Stomach (tissue), 19 donors: ENCODE data around the gene ZNF491. TPM values are rescaled to one million over a fixed set of nuclear protein-coding genes. Genes with fewer than 3 reads are reported as not detected.

ENCODE experiments used
- DNase-seq, 2 donors: peaks; one replicate each; pipeline versions ENCODE4 v3.0.0 to v3.0.0-alpha.2; 2013 to 2019
- H3K27ac ChIP-seq, 5 donors: fragments of 200-600 bp in 4 of 5; sonication (generic) in 4 of 5; one replicate each; pipeline ENCODE4 v1.5.1; 2013 to 2019; ENCODE audit warnings: mild to moderate bottlenecking in 1 of 5, moderate library complexity in 1 of 5
- H3K27me3 ChIP-seq, 3 donors: fragments of 200-600 bp; sonication (generic); one replicate each; pipeline ENCODE4 v1.5.1; 2017 to 2019; ENCODE audit warnings: mixed run types in 1 of 3
- H3K36me3 ChIP-seq, 4 donors: fragments of 200-600 bp; sonication (generic); 1 replicate in 3 of 4; 2 replicates in 1 of 4; pipeline ENCODE4 v1.5.1; 2016 to 2019
- H3K4me1 ChIP-seq, 4 donors: fragments of 200-600 bp; sonication (generic); one replicate each; pipeline ENCODE4 v1.5.1; 2016 to 2019
- H3K4me3 ChIP-seq, 4 donors: fragments of 200-600 bp; sonication (generic) in 3 of 4; one replicate each; pipeline ENCODE4 v1.5.1; 2016 to 2019; ENCODE audit warnings: mild to moderate bottlenecking in 1 of 4
- H3K9me3 ChIP-seq, 4 donors: fragments of 200-600 bp; sonication (generic); one replicate each; pipeline ENCODE4 v1.5.1; 2016 to 2019
- EP300 ChIP-seq: sonication (generic); formaldehyde crosslinking; IDR thresholded peaks from one replicate; pipeline ENCODE4 v1.6.1; 2017; ENCODE audit warnings: antibody characterized with exemption
- POLR2A ChIP-seq, 4 donors: fragments of 450-650 bp; IDR thresholded peaks; one replicate each; pipeline ENCODE4 v1.6.1; 2016; ENCODE audit warnings: antibody characterized with exemption in 4 of 4, control low read depth in 2 of 4, mild to moderate bottlenecking in 1 of 4, moderate library complexity in 1 of 4
- POLR2AphosphoS5 ChIP-seq, 3 donors: sonication (generic); formaldehyde crosslinking; IDR thresholded peaks; one replicate each; pipeline ENCODE4 v1.6.1; 2016; ENCODE audit warnings: antibody characterized with exemption in 3 of 3
- WGBS, 5 donors: extraction: QIAGEN DNeasy Blood & Tissue Kit in 3 of 5; methylation state at CpG; one replicate each; pipeline versions ENCODE4 v1.1.5 to v1.1.7; 2013 to 2018; 5-methylcytosine and 5-hydroxymethylcytosine counted together
- intact Hi-C: fragments of 100-400 bp; cut with DNase I; formaldehyde crosslinking; loops from one replicate; pipeline ENCODE4 v1.15.1; 2023; ENCODE audit warnings: low total_unique reads
- long read RNA-seq, 10 donors: transcript quantifications; one replicate each; lab custom pipeline, GENCODE V29; 2026
- polyA plus RNA-seq, 3 donors: library from polyadenylated mRNA; stranded (reverse); fragments of 200-250 nt; gene quantifications; one replicate each; pipeline ENCODE4 v1.2.3, GENCODE V29; 2013
- total RNA-seq, 5 donors: library from RNA; depleted of rRNA; stranded (reverse); fragments of >200 nt; gene quantifications; one replicate each; pipeline versions ENCODE4 v1.1.0 to v1.2.3, GENCODE V29; 2014 to 2016
- TF ChIP-seq, protein P1 (sequence below), 7 experiments: fragments of 450-650 bp in 4 of 7; fragments of 200-600 bp in 3 of 7; sonication (generic) in 3 of 7; IDR thresholded peaks; one replicate each; pipeline ENCODE4 v1.5.1; 2016 to 2019; ENCODE audit warnings: antibody characterized with exemption in 7 of 7, control low read depth in 2 of 7, mild to moderate bottlenecking in 1 of 7
- donor health status: healthy with polysubstance abuse.
- donor health status: Bipolar disorder and iron deficiency.
- donor health status: healthy.

The ZNF491 gene
- total RNA-seq (10 to 100 TPM in 1 of 5 donors, 1 to 10 TPM in 2, not detected in 2; 3.1 to 21.4 (median 4.0) TPM), polyA plus RNA-seq (1 to 10 TPM in 1 of 3 donors, under 1 TPM in 2; 0.63 to 1.1 (median 0.92) TPM)
- long read RNA-seq, donor 1, result 0 reads
- long read RNA-seq, donor 2, partial matches to known transcripts, result 0 of 1 reads
- long read RNA-seq, donor 2, other reads (novel, unspliced or antisense), result 0 of 1 reads
- long read RNA-seq, donor 3, result 0 reads
- long read RNA-seq, donor 4, result 0 reads
- long read RNA-seq, donor 5, partial matches to known transcripts, result 0 of 2 reads
- long read RNA-seq, donor 5, other reads (novel, unspliced or antisense), result 0 of 2 reads
- long read RNA-seq, donor 6, result 0 reads
- long read RNA-seq, donor 7, partial matches to known transcripts, result 0 of 1 reads
- long read RNA-seq, donor 7, other reads (novel, unspliced or antisense), result 0 of 1 reads
- long read RNA-seq, donor 8, result 0 reads
- long read RNA-seq, donor 9, result 0 reads
- long read RNA-seq, donor 10, partial matches to known transcripts, result 0 of 1 reads
- long read RNA-seq, donor 10, other reads (novel, unspliced or antisense), result 0 of 1 reads

DNA sequence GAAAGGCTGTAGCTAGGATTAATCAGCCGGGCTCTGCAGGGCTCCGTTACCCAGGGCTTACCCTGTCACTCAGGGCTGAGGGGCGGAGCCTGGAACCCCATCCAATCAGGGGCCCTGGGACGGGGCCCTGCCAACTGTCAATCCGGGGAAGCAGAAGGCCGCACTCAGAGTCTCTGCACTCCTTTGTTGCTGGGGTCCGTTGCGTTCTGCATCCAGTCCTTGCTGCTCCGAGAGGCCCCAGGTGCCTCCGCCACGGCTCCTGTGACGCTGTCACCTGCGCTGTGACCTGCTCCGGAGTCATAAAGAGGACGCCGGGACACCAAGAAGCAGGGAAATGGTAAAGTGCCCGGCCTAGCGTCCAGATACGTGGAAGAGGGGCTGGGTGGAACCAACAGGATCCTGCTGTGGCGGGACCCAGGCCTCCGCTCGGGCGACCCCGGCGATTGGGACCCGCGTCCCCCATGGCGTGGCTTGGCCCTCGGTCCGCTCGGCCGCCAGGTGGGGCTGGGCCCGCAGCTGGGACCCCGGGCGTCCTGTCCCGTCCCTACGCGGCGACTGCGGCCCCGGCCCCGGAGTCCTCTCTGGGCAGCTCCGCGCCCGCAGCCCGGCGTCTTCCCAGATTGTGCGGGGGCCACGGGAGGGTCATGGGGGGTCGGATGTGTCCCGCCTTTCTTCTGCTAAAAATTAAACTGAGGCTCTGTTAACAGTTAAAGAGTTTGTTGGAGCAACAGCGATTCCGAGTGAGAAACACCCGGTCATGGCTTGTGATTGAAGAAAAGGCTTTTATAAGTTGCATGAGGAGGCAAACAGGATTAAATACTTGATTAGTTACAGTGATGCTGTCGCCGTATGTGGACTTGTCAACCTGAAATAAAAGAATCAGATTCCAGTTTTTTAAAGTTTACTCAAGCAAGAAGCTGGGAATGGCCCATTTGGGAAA, at the start of gene ZNF491:
ZNF491 (plus strand) TSS at position 133 of the 940 bp plus-strand sequence. CDS start 7,431 bp downstream, outside the sequence.
- Histone ChIP-seq H3K4me1 (peaks cover 10 to 27% (median 23%) of the 10 kb centered on the region in 4 donors), H3K4me3 (peak within 1 kb of the TSS; percentile 54 to 84 (median 62)), H3K27ac (peak within 1 kb of the TSS; percentile 79 to 86 (median 85)), H3K27me3 (no peaks in the 10 kb centered on the region), H3K9me3 (no peaks in the 10 kb centered on the region), H3K36me3 (no peaks in the 10 kb centered on the region)
- intact Hi-C loops, result no loop called here
- no peak for TF ChIP-seq EP300
- TF ChIP-seq, protein P1, sequence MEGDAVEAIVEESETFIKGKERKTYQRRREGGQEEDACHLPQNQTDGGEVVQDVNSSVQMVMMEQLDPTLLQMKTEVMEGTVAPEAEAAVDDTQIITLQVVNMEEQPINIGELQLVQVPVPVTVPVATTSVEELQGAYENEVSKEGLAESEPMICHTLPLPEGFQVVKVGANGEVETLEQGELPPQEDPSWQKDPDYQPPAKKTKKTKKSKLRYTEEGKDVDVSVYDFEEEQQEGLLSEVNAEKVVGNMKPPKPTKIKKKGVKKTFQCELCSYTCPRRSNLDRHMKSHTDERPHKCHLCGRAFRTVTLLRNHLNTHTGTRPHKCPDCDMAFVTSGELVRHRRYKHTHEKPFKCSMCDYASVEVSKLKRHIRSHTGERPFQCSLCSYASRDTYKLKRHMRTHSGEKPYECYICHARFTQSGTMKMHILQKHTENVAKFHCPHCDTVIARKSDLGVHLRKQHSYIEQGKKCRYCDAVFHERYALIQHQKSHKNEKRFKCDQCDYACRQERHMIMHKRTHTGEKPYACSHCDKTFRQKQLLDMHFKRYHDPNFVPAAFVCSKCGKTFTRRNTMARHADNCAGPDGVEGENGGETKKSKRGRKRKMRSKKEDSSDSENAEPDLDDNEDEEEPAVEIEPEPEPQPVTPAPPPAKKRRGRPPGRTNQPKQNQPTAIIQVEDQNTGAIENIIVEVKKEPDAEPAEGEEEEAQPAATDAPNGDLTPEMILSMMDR (IDR thresholded peaks at IDR 0.05), result peak in 3 of 7 experiments; percentile 10 to 19 (median 10)
- peak; percentile 56 to 81 (median 59) for TF ChIP-seq POLR2AphosphoS5 (IDR thresholded peaks at IDR 0.05)
- peak; percentile 94 to 96 for DNase-seq
- WGBS, 5 donors, result 1 to 3% (median 1%) methylated on average over 30 to 56 of the region's 56 CpGs

GRCh38 chr19:11749751-11750150, 48.6 kb upstream of the ZNF491 start:
- no peak overlapping the region for H3K4me3 ChIP-seq
- DNase-seq, result no peak
- H3K4me1 ChIP-seq, result no peaks in the 10 kb centered on the region
- H3K27ac ChIP-seq, result no peak overlapping the region
- 36 to 68% (median 59%) methylated on average over 2 of the region's 2 CpGs for WGBS, 5 donors
- intact Hi-C loops, result no loop called here
- TF ChIP-seq EP300, result no peak
- TF ChIP-seq POLR2A (IDR thresholded peaks at IDR 0.05), result no peak
- TF ChIP-seq, protein P1 (IDR thresholded peaks at IDR 0.05), result no peak
- no peak for TF ChIP-seq POLR2AphosphoS5 (IDR thresholded peaks at IDR 0.05)
- peaks cover 7 to 49% (median 29%) of the 10 kb centered on the region in 4 donors for H3K9me3 ChIP-seq
- no peaks in the 10 kb centered on the region for H3K36me3 ChIP-seq
- H3K27me3 ChIP-seq, result no peaks in the 10 kb centered on the region

DNA sequence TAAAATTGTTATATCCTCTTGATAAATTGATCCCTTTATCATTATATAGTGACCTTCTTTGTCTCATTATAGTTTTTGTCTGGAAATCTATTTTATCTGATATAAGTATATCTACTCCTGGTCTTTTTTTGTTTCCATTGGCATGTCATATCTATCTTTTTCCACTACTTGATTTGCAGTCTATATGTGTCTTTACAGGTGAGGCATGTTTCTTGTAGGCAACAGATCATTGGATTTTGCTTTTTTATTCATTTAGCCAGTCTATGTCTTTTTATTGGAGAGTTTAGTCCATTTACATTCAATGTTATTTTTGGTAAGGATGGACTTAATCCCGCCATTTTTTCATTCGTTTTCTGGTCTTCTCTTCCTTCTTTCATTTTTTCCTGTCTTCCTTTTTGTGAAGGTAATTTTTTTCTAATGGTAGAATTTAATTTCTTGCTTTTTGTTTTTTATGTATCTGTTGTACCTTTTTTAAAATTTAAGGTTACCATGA, 46.0 kb upstream of the ZNF491 start:
- Histone ChIP-seq H3K36me3 (no peaks in the 10 kb centered on the region), H3K9me3 (peaks cover 7 to 59% (median 40%) of the 10 kb centered on the region in 4 donors), H3K4me1 (no peaks in the 10 kb centered on the region), H3K4me3 (no peak overlapping the region), H3K27me3 (no peaks in the 10 kb centered on the region), H3K27ac (no peak overlapping the region)
- WGBS, 5 donors, result 61 to 81% (median 78%) methylated on average over 2 of the region's 2 CpGs
- DNase-seq, result no peak
- intact Hi-C loops, result no loop called here
- TF ChIP-seq, protein P1 (IDR thresholded peaks at IDR 0.05), result no peak
- TF ChIP-seq POLR2A (IDR thresholded peaks at IDR 0.05) (no peak), POLR2AphosphoS5 (IDR thresholded peaks at IDR 0.05) (no peak), EP300 (no peak)

DNA sequence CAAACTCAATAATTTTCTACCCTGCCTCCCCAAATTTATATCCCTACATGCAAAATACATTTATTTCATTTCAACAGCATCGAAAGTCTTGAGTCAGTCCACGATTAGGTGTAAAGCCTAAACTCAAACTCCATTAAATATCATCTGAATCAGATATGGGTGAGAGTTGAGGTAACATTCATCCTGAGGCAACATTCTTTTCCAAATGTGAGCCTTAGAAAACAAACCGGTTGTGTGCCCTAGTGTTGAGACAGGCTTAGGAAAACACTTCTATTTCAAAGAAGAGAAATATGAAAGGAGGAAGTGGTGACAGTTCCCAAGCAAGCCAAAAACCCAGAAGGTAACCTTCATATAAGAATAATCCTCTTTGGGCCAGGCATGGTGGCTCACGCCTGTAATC, 43.7 kb upstream of the ZNF491 start:
- H3K4me1 ChIP-seq, result no peaks in the 10 kb centered on the region
- no peaks in the 10 kb centered on the region for H3K27me3 ChIP-seq
- no peak for DNase-seq
- intact Hi-C loops, result no loop called here
- H3K9me3 ChIP-seq, result peaks cover 0 to 45% (median 30%) of the 10 kb centered on the region in 4 donors
- no peak overlapping the region for H3K4me3 ChIP-seq
- H3K27ac ChIP-seq, result no peak overlapping the region
- WGBS, 5 donors, result 80 to 90% (median 85%) methylated on average over 4 of the region's 4 CpGs
- no peak for TF ChIP-seq EP300
- no peak for TF ChIP-seq POLR2AphosphoS5 (IDR thresholded peaks at IDR 0.05)
- TF ChIP-seq, protein P1 (IDR thresholded peaks at IDR 0.05), result no peak
- no peak for TF ChIP-seq POLR2A (IDR thresholded peaks at IDR 0.05)
- no peaks in the 10 kb centered on the region for H3K36me3 ChIP-seq
